CD1c-positive myeloid dendritic cell (primary cell): ENCODE measurements around the gene ARHGAP15.
A peak's percentile ranks its signal among the peaks of the same experiment; 100 is the strongest.

Experiments
- DNase-seq: peaks from one replicate; pipeline ENCODE4 v3.0.0-alpha.2; 2016; ENCODE audit errors: extremely low spot score

Gene ARHGAP15

GRCh38 chr2:143144813-143145455 is 15.7 kb downstream of the ARHGAP15 start:
- no peak for DNase-seq

GRCh38 chr2:143146366-143146765 is 17.1 kb downstream of the ARHGAP15 start:
- DNase-seq, result no peak

GRCh38 chr2:143146815-143147530 is 17.8 kb downstream of the ARHGAP15 start:
- no peak for DNase-seq

GRCh38 chr2:143148011-143148410 is 18.8 kb downstream of the ARHGAP15 start:
- no peak for DNase-seq

GRCh38 chr2:143148757-143149156 is 19.5 kb downstream of the ARHGAP15 start:
- DNase-seq, result no peak

- peak; percentile 86 for DNase-seq
Observed at GRCh38 chr2:143150287-143150686, 21.1 kb downstream of the ARHGAP15 start.

- no peak for DNase-seq
Observed at GRCh38 chr2:143151111-143151752, 22.0 kb downstream of the ARHGAP15 start.

- no peak for DNase-seq
Observed at GRCh38 chr2:143152219-143152618, 23.0 kb downstream of the ARHGAP15 start.

- DNase-seq, result peak; percentile 75
Observed at GRCh38 chr2:143152637-143153036, 23.4 kb downstream of the ARHGAP15 start.

- DNase-seq, result no peak
Observed at GRCh38 chr2:143155661-143156060, 26.4 kb downstream of the ARHGAP15 start.

GRCh38 chr2:143157001-143157400 is 27.8 kb downstream of the ARHGAP15 start:
- no peak for DNase-seq

GRCh38 chr2:143157418-143157817 is 28.2 kb downstream of the ARHGAP15 start:
- DNase-seq, result no peak

- DNase-seq, result no peak
Observed at GRCh38 chr2:143158098-143158497, 28.9 kb downstream of the ARHGAP15 start.

GRCh38 chr2:143158551-143159485 is 29.6 kb downstream of the ARHGAP15 start:
- peak; percentile 35 for DNase-seq

GRCh38 chr2:143159486-143159840 is 30.2 kb downstream of the ARHGAP15 start:
- DNase-seq, result no peak

- DNase-seq, result no peak
Observed at GRCh38 chr2:143160732-143161707, 31.8 kb downstream of the ARHGAP15 start.

- peak; percentile 42 for DNase-seq
Observed at GRCh38 chr2:143162123-143162837, 33.1 kb downstream of the ARHGAP15 start.

GRCh38 chr2:143162997-143163396 is 33.8 kb downstream of the ARHGAP15 start:
- DNase-seq, result no peak

- no peak for DNase-seq
Observed at GRCh38 chr2:143163499-143163898, 34.3 kb downstream of the ARHGAP15 start.

GRCh38 chr2:143165291-143165690 is 36.1 kb downstream of the ARHGAP15 start:
- DNase-seq, result no peak
